Stimulated activated CD4-positive, alpha-beta T cell treated with anti-CD3 and anti-CD28 coated beads, Interleukin-2, amount 100 ng/mL, for 24 hours (primary cell): Measurements from ENCODE around the gene CTF1.
"Not testable (repeated sequence)": the region's sequence is repeated elsewhere in the genome, so short reads cannot be mapped to it uniquely, and the experiment has no call there.

ENCODE experiments used
- DNase-seq, 2 donors: peaks; one replicate each; pipeline ENCODE4 v3.0.0-alpha.2; 2020

CTF1 gene

DNA sequence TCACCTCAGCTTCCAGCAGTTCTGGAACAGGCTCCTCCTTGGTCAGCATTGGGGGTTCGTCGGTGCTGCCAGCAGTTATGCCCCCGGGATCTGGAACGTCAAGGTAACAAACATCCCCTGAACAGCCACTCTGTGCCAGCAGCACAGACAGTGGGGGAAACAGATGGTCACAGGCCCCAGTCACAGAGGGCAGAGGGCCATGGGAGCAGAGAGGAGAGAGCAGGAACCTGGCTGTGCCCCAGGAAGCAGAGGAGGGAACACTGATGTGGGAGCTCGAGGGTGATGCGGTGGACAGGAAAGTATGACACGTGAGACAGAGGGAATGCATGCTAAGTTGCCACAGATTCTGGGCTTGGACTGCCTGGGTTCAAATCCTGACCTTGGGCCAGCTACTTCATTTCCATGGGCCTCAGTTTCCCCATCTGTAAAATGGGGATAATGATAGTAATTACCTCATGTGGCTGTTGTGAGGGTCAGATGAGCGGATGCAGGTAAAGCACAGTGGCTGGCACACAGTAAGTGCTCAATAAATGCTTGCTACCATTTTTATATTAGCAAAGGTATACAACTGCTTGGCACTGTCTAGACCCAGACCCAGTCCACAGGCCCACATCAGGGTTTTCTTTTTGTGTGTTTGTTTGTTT, 7.4 kb upstream of the CTF1 start:
- DNase-seq: no peak

DNA sequence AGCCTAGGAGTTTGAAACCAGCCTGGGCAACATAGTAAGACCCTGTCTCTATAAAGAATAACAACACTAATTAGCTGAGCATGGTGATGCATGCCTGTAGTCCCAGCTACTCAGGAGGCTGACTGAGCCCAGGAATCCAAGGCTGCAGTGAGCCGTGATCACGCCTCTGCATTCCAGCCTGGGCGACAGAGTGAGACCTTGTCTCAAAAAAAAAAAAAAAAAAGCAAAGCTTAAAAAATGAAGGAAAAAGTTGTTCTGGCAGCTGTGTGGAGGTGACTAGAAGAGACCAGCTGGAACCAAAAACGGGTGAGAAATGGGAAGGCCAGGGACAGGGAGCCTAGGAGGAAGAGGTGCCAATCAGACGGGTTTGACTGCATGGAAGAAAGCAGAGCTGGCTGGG, 6.7 kb upstream of the CTF1 start:
- no peak for DNase-seq

GRCh38 chr16:30891043-30891823, 5.2 kb upstream of the CTF1 start:
- DNase-seq: not testable (repeated sequence)

DNA sequence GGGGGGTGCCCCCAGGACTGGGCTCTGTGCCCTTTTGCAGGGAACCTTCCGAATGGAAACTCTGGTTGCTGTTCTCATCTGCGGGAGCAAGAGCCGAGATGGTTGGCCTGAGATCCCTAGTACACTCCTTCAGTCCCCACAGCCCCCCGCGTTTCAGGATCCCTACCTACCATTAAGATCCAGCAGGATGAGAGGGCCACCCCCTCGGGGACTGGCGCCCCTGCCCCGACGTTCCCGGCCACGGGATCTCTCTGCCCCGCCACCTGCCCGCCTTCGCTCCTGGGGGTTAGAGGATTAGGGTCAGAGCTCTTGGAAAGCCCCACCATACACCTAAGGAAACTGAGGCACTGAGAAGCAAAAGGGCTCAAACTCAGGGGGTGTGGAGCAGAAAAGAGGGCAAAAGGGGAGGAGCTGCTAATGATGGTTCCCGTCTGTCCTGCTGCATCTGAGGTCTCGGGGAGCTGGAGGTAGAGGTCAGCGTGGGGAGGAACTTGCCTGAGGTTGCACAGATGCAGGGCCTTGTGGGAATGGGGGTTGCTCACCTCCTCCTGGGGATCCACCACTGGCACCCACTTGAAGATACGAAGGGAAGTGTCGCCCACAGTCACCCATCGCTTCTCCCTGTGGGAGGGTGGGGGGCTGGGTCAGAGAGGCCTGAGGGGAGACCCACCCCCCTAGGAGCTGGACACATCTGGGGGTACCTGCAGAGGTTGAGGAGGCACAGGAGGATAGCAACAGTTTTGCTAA, 3.6 kb upstream of the CTF1 start:
- DNase-seq: no peak

- peak; percentile 28 to 38 for DNase-seq
Measured at GRCh38 chr16:30893417-30893743, 3.0 kb upstream of the CTF1 start.

DNA sequence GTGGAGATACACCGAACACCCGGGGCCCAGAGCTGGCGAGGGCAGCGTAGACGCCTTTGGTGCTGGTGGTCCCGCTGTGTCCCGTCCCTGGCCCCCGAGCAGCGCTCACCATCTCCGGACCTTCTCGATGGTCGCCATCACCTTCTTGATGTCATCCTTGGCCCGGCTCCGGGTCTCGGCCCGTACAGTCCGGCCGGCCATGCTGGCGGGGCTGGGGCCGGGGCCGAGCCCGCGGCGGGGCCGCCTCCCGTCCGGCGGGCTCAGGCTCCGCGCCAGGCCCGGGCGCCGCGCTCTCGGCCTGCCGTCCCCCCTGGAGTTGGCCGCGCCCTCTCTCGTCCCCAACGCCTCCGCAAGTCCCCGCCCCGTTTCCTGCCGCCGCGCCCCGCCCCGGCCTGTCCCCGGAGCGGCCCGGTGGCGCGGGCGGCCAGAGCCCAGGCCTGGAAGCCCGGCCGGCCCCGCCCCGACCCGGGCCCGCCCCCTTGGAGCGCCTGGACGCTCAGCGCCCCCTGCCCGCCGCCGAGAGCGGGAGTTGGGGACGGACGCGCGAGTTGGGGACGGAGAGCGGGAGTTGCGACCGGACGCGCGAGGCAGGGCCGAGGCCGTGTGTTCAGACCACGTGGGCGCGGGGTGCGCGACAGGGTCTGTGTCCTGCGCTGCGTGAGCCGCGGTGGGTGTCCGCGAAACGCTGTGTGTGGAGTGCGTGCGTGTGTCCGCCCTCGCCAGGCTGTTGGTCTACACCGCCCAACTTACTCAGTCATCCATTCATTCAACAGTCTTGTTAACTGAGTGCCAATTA, 2.5 kb upstream of the CTF1 start, which contains the start of gene BCL7C:
BCL7C (minus strand) TSS at position 334 of the 796 bp plus-strand sequence; CDS start at position 201, 133 bp downstream.
- peak; percentile 85 to 93 for DNase-seq

DNA sequence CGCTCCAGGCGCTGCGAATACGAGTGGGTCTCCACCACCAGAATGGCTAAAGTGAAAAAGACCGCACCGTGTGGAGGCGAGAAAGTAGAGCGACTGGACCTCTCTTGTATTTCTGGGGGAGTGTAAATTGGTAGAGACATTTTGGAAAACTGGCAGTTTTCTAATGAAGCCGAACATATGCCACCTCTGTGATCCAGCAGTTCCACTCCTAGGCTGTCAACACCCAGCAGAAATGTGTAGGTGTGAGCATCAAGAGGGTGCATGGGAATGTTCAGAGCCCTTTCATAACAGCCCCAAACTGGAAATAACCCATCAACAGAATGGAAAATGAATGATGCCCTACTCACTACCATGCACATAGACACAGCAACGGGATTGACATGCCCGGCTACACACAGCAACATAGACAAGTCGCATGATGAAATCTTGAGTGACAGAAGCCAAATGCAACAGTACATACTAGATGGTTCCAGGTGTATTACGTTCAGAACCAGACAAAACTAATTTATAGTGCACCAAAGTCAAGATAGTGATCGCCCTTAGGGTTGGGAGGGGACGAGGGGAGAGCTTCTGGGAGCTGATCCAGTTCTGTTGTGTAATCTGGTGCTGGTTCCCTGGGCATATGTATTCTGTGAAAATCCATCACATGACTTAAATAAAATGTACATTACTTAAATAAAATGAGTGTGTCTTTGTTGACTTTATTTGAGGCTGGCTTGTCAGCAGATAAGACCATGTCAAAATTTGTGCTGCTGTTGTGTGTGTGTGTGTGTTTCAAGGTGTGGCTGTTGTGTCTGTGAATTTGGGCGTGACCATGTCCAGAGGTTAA, 1.7 kb upstream of the CTF1 start:
- no peak for DNase-seq

- DNase-seq: no peak
Measured at GRCh38 chr16:30895627-30896260, 670 bp upstream of the CTF1 start.

- peak; percentile 84 to 85 for DNase-seq
Measured at GRCh38 chr16:30896889-30897733, 697 bp downstream of the CTF1 start.

DNA sequence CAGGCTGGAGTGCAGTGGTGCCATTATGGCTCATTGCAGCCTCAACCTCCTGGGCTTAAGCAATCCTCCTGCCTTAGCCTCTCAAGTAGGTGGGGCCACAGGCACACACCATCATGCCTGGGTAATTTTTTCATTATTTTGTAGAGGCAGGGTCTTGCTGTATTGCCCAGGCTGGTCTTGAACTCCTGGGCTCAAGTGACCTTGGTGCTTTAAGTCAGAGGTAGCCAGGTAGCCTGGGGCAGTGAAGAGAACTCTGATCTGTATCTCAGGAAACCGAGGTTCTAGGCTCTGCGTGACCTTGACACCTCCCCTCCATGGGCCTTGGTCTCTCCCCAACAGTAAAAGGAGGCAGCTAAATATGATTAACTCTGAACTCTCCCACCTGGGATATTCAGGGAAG, 3.4 kb downstream of the CTF1 start:
- no peak for DNase-seq

- DNase-seq: no peak
Measured at GRCh38 chr16:30900588-30900987, 4.2 kb downstream of the CTF1 start.

DNA sequence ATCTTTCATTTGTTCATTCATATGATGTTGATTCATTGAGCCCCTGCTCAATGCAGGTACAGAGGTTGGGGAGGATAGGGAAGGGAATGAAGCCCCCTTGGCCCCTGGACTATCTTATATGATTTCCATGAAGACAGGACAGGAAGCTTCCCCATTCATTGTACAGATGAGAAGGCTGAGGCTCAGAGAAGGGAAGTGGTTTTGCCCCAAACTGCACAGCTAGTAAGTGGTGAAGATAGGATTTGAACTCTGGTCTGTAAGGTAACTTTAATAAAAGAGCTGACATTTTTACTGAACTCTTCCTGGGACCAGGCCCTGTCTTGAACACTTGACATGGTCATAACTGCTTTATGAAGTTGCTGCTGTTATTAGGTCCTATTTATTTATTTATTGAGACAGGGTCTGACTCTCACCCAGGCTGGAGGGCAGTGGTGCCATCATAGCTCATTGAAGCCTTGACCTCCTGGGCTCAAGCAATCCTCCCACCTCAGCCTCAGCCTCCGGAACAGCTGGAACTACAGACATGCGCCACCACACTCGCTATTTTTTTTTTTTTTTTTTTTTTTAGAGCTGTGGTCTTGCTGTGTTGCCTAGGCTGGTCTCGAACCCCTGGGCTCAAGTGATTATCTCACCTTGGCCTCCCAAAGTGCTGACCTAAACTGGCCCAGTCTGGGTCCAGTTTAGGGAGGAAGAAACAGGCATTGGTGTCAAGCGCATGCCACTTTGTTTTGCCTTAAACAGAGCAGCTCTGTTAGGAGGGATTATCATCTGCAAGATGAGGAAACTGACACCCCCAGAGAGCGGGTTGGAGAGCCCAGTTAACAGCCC, 5.0 kb downstream of the CTF1 start:
- DNase-seq: no peak

GRCh38 chr16:30902029-30902972, 5.9 kb downstream of the CTF1 start:
- peak; percentile 60 to 67 for DNase-seq

GRCh38 chr16:30903002-30903401, 6.6 kb downstream of the CTF1 start:
- peak in 1 of 2 donors; percentile 30 for DNase-seq

DNA sequence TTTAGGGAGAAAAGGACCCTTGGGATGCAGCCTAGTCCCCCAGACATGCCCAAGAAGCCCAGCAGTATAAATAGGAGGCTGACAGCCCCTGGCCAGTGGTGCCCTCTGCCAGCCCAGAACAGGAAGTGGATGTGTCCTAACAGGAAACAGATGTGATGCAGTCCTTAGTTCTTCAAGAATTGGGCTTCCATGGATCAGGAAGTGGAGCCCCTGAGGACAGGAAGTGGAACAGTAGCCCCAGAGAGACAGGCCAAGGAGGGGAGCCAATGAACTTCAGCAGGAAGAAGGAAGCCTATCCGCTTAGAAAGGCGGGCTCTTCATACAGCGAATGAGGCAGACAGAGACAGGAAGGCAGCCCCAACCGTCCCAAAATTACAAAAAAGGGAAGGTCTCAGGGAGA, 7.2 kb downstream of the CTF1 start:
- DNase-seq: no peak

- DNase-seq: no peak
Measured at GRCh38 chr16:30904114-30904780, 7.8 kb downstream of the CTF1 start.

- DNase-seq: no peak
Measured at GRCh38 chr16:30907064-30907463, 10.7 kb downstream of the CTF1 start.
